HUES6 (cell line): ENCODE measurements around the gene MEPE.

Source experiments
- H3K27ac ChIP-seq: 2 replicates; pipeline ENCODE4 v1.7.0; 2013; ENCODE audit warnings: low read depth, mild to moderate bottlenecking, low read length, inconsistent platforms
- H3K27me3 ChIP-seq: 2 replicates; pipeline ENCODE4 v1.6.1; 2013; ENCODE audit warnings: low read length; ENCODE audit not compliant: control insufficient read depth, insufficient read depth
- H3K36me3 ChIP-seq: 2 replicates; pipeline ENCODE4 v1.6.1; 2013; ENCODE audit warnings: low read length; ENCODE audit not compliant: control insufficient read depth, insufficient read depth
- H3K4me1 ChIP-seq: 2 replicates; pipeline ENCODE4 v1.6.1; 2013; ENCODE audit warnings: low read length; ENCODE audit not compliant: control insufficient read depth, insufficient read depth
- H3K4me3 ChIP-seq: 2 replicates; pipeline ENCODE4 v1.5.1; 2013; ENCODE audit warnings: low read depth, low read length
- H3K9ac ChIP-seq: one replicate; pipeline ENCODE4 v1.6.1; 2013; ENCODE audit warnings: mild to moderate bottlenecking, low read length
- H3K9me3 ChIP-seq: 2 replicates; pipeline ENCODE4 v1.6.1; 2013; ENCODE audit warnings: low read depth, low read length; ENCODE audit not compliant: control insufficient read depth, insufficient read depth

MEPE gene

DNA sequence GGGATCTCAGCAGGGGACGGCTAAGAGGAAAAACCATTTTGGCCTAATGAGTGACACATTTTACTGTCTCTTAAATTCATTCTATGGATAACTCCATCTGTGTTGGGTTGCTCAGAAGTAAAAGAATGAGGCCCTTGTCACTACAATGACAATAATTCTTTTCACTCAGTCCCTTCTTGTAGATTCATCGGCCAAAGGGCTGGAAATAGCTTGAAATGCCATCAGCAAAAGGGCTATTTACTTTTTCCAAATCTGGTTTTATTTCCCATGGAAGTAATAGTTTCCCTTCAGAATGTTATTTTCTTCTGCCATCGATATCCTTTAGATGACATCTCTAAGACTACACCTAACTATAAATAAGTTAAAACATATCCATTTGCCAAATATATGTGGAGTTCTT lies 7.4 kb downstream of the MEPE start:
- Histone ChIP-seq H3K9me3 (no peaks in the 10 kb centered on the region), H3K36me3 (no peaks in the 10 kb centered on the region), H3K9ac (no peak overlapping the region), H3K4me1 (peaks cover 13% of the 10 kb centered on the region), H3K27me3 (no peaks in the 10 kb centered on the region), H3K4me3 (no peak overlapping the region), H3K27ac (no peak overlapping the region)

DNA sequence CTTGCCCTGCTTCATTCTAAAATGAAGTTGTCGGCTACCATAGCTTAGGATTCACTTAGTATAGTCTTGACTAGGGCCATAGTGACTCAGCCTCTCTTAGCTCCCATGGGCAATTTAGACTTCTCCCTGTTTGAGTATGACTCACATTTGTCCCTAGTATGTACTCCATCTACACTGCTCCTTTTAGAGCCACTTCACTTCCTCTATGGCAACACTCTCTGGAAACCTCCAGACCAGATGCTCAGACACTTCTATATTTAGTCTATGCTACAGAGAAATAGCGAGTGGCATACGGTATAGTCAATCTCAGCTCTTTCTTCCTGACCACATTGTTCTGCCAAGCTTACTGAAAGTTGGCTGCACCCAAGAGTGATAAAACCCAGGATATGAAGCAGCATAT lies 11.2 kb downstream of the MEPE start:
- no peaks in the 10 kb centered on the region for H3K36me3 ChIP-seq
- H3K4me1 ChIP-seq: peaks cover 6% of the 10 kb centered on the region
- no peak overlapping the region for H3K4me3 ChIP-seq
- H3K27ac ChIP-seq: no peak overlapping the region
- no peak overlapping the region for H3K9ac ChIP-seq
- H3K9me3 ChIP-seq: no peaks in the 10 kb centered on the region
- no peaks in the 10 kb centered on the region for H3K27me3 ChIP-seq

DNA sequence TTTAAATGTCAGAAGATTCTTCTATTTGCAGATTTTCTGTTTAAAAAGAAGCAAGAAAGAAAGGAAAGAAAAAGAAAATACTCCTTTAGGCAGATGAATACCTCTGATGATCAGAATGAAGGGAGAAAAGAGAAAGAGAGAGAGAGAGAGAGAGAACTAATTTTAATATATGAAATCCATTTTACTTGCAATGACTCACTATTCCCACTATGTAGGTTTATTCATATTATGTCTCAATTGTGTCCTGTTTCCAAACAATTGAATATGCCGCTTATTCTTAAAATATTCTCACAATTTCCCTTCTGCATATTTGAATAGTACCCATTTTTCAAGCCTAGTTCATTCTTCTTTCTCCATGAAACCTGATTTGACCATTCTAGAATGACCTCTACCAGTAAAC lies 11.7 kb downstream of the MEPE start:
- Histone ChIP-seq H3K9me3 (no peaks in the 10 kb centered on the region), H3K9ac (no peak overlapping the region), H3K27me3 (no peaks in the 10 kb centered on the region), H3K4me1 (peaks cover 6% of the 10 kb centered on the region), H3K36me3 (no peaks in the 10 kb centered on the region), H3K4me3 (no peak overlapping the region), H3K27ac (no peak overlapping the region)

DNA sequence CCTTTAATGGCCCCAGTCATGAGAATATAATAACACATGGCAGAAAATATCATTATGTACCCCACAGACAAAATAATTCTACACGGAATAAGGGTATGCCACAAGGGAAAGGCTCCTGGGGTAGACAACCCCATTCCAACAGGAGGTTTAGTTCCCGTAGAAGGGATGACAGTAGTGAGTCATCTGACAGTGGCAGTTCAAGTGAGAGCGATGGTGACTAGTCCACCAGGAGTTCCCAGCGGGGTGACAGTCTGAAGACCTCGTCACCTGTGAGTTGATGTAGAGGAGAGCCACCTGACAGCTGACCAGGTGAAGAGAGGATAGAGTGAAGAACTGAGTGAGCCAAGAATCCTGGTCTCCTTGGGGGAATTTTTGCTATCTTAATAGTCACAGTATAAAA lies 13.5 kb downstream of the MEPE start:
- Histone ChIP-seq H3K9me3 (no peaks in the 10 kb centered on the region), H3K9ac (no peak overlapping the region), H3K27ac (no peak overlapping the region), H3K4me3 (no peak overlapping the region), H3K36me3 (no peaks in the 10 kb centered on the region), H3K27me3 (no peaks in the 10 kb centered on the region), H3K4me1 (peaks cover 11% of the 10 kb centered on the region)

DNA sequence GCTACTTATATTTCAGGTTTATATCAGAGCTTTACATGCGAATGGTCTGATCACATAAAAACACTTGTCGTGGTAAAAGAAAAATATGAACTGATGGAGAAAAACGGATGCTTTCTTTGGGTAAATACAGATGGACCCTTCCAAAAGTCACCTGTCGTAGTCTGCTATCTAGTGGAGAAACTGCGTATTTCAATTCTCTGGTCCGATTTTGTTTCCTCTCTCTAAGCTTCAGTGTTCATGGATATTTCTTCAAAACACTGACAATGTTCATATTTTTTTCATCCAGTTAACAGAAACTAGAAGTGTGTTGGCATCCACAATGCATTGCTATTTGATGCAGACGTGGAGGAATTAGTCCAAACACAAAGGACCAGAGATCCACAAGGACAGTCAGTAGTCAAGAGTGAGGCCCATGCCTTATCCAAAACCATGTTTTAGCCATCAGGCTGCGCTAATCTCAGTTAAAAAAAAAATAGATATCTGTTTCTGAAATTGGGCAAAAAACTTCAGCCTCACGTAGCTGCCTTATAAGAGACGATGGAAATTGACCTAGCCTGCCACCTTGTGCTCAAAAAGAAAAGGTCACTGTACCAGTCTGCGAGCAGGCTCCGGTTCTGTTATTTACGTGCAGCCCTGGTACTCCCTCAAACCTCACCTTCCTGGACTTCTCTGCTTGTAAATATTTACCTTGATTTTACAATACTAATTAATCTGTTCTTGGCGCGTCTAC lies 16.0 kb downstream of the MEPE start:
- Histone ChIP-seq H3K36me3 (no peaks in the 10 kb centered on the region), H3K9ac (no peak overlapping the region), H3K4me3 (peak overlapping the region; percentile 38), H3K27ac (no peak overlapping the region), H3K4me1 (peaks cover 25% of the 10 kb centered on the region), H3K27me3 (no peaks in the 10 kb centered on the region), H3K9me3 (no peaks in the 10 kb centered on the region)

DNA sequence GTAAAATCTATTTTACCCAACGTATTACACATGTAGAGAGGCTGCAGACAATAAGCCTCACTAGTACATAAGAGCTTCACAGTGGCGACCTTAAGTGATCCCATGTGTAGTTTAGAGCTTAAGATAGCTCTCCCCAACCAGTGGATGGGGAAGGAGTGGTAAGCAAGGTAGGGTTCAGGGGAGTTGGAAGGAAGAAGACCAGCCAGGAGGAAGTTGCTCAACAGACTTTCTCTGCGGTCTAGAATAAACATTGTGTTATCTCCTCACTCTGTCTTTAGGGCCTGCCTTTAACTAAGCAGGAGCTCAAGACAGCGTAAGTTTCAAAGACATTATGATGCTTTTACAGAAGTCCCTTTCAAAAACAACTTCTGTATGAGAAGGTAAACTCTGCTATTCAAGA lies 16.8 kb downstream of the MEPE start:
- no peak overlapping the region for H3K9ac ChIP-seq

DNA sequence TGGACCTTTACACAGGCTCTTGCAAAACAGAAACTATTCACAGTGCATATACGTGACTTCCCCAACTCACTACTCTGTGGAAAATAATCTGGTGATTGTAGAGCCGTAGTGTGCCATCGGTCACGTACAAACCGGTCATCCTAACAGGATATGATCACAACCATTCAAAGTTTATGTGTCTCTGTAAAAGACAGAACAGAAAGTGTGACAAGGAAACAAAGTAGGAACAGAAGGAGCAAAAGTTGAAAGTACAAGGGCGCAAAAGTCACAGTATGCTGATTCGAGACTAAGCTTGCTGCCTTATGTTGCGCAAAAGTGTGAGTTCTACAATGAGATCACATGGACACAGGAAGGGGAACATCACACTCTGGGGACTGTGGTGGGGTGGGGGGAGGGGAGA lies 18.6 kb downstream of the MEPE start:
- Histone ChIP-seq H3K27me3 (no peaks in the 10 kb centered on the region), H3K36me3 (no peaks in the 10 kb centered on the region), H3K9me3 (no peaks in the 10 kb centered on the region), H3K27ac (no peak overlapping the region), H3K9ac (no peak overlapping the region), H3K4me3 (no peak overlapping the region), H3K4me1 (peaks cover 36% of the 10 kb centered on the region)

More for the DNA sequence above, 16.8 kb downstream of the MEPE start:
- Histone ChIP-seq H3K27ac (no peak overlapping the region), H3K36me3 (no peaks in the 10 kb centered on the region), H3K4me1 (peaks cover 29% of the 10 kb centered on the region), H3K27me3 (no peaks in the 10 kb centered on the region), H3K4me3 (no peak overlapping the region), H3K9me3 (no peaks in the 10 kb centered on the region)

DNA sequence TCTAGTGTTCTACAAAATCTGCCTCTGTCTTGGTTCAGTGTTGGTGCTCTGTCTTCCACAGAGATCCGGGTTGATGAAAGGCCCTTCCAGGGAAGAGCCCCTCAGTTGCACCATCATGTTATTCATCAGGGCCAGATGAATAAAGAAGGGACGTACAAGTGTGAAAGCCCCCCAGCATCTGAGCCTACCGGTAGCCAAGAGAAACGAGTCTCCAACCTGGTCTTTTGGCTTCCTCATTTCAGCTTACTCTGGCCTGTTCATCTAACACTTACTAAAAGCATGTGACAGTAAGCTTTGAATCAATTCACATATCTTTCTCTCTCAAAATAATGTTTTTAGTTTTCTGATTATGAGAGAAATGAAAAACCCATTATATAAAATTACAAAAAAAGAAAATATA lies 19.2 kb downstream of the MEPE start:
- no peaks in the 10 kb centered on the region for H3K36me3 ChIP-seq
- no peaks in the 10 kb centered on the region for H3K9me3 ChIP-seq
- no peak overlapping the region for H3K27ac ChIP-seq
- H3K9ac ChIP-seq: no peak overlapping the region
- no peak overlapping the region for H3K4me3 ChIP-seq
- peaks cover 42% of the 10 kb centered on the region for H3K4me1 ChIP-seq
- no peaks in the 10 kb centered on the region for H3K27me3 ChIP-seq

DNA sequence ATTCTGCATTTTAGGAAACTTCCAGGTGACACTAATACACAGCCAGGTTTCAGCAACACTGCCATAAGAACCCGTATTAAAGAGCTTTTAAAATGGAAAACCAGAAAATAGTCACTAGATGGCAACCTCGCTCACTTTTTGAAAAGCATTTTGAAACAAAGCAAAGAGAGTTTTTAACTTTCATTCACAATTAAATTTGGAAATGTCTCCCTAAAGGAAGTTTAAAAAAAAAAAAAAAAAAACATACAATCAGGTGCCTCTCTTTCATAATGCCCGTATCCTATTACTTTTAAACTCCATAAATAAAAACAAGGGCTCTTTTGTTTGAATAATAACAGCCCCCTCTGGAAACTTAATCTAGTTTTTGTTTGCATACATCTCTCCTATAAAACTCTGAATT lies 20.3 kb downstream of the MEPE start:
- H3K27me3 ChIP-seq: no peaks in the 10 kb centered on the region
- H3K4me3 ChIP-seq: peak overlapping the region; percentile 15; the same call in 1 of the 2 replicates
- H3K9me3 ChIP-seq: no peaks in the 10 kb centered on the region
- no peaks in the 10 kb centered on the region for H3K36me3 ChIP-seq
- H3K4me1 ChIP-seq: peaks cover 45% of the 10 kb centered on the region
- H3K9ac ChIP-seq: peak overlapping the region; percentile 26
- H3K27ac ChIP-seq: peak overlapping the region; percentile 50; the same call in 1 of the 2 replicates

DNA sequence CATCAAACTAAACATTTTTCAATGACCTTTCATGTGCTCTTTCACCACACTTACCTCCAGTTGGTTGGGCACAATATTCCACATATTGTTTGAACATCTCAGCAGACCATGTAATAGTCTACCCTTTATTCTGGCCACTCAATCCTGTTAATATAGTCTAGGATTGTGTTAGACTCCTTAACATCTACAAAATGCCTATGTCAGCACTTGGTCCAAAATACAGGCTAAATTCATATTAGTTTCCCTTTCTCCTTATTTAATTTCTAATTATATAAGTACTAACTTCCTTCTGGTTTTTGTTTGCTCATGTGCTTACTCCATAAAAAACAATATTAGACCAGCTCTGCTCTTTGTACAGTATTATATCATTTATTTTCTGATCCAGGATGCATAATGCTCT lies 21.1 kb downstream of the MEPE start:
- Histone ChIP-seq H3K27ac (0 out of 2 replicates have a peak overlapping the region, but pooled peaks have one; percentile 50), H3K9me3 (no peaks in the 10 kb centered on the region)

DNA sequence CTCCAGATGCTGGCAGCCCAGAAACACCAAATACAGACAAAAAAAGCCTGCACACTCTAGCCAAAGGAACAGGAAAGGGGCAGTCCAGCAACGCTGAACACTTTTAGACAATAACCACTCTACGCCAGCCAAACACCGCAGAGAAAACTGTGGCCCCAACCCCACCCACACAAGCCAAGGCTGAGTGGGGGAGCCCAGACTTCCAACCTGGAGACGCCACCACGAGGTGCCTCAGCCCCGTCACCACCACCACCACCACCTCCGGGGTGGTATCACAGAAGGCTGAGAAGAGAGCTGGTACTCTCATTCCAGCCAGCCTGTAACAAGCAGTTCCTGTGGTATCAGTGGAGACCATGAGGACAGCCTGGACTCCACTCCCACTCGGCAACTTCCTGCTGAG lies 22.8 kb downstream of the MEPE start:
- no peaks in the 10 kb centered on the region for H3K36me3 ChIP-seq
- H3K4me3 ChIP-seq: no peak overlapping the region
- peak overlapping the region; percentile 8 for H3K9ac ChIP-seq
- H3K4me1 ChIP-seq: peaks cover 34% of the 10 kb centered on the region
- no peaks in the 10 kb centered on the region for H3K27me3 ChIP-seq
- H3K9me3 ChIP-seq: no peaks in the 10 kb centered on the region
- H3K27ac ChIP-seq: no peak overlapping the region

More for the DNA sequence above, 21.1 kb downstream of the MEPE start:
- H3K4me3 ChIP-seq: peak overlapping the region; percentile 15; the same call in 1 of the 2 replicates
- no peaks in the 10 kb centered on the region for H3K27me3 ChIP-seq
- H3K4me1 ChIP-seq: peaks cover 43% of the 10 kb centered on the region
- no peak overlapping the region for H3K9ac ChIP-seq
- H3K36me3 ChIP-seq: no peaks in the 10 kb centered on the region
